Measurements from ENCODE around the gene GAS2. TPM values are rescaled to one million over a fixed set of nuclear protein-coding genes. Genes with fewer than 3 reads are reported as not detected.

The GAS2 gene
- total RNA-seq, 1 donor from 2014 or later = 14.3 TPM

DNA sequence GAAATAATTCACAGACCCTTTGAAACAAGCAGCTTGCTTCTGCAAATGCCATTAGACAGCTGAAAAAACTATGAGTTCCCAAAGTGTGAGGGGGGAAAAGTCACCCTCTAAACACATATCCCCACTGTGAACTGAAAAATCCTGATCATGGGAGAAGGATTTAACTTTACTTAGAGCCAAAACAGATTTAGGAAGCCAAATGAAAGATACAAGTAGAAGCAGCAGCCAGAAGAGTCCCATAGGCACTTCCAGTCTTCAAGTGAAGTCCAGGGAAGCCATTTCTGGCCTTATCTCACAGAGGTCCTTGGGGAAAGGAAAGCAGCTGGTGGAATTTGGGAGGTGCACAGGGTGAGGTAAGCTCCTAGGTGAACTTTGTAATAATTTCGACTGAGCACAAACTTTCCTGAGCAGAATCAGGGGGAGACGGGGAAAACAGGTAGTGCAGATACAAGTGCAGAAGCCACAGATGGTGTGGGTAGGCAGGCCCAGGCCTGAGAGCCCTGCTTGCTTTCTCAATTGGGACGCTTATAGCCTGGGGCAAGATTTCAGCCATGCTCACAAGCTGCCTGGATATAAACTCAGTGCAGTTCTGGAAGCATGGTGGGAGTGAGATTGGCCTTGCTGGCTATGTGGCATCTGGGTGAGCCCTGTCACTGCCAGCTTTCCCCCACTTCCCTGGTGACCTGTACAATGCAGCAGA, 44.8 kb downstream of the GAS2 start:
- no peak for DNase-seq (ENCODE audit: low spot score)
- intact Hi-C loops (cut with DNase I) = no loop called here

DNA sequence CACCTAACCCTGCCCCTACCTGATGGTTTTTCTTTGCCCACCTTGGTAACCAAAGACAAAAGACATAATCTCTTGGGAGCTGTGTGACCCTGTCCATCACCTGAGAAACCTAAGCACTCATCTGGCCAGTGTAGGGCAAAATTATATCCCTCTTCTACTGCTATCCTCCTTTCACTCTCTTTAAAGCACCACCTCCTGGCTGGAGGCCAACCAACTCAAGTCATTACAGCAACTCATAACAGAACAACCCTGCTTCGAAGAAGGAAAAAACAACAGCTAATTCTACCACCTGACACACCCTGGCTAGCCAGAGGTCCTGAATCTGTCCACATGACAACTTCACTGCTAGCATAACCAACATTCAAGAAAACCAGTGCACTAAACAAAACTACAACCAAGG, 45.5 kb downstream of the GAS2 start:
- intact Hi-C loops (cut with DNase I) = no loop called here
- DNase-seq (ENCODE audit: low spot score) = no peak

DNA sequence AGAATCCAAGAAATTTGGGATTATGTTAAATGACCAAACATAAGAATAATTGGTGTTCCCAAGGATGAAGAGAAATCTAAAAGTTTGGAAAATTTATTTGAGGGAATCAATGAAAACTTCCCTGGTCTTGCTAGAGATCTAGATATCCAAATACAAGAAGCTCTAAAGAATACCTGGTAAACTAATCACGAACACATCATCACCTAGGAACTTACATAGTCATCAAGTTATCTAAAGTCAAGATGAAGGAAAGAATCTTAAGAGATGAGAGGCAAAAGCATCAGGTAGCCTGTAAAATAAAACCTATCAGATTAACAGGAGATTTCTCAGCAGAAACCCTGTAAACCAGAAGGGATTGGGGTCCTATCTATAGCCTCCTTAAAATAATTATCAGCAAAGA, 46.9 kb downstream of the GAS2 start:
- intact Hi-C loops (cut with DNase I) = no loop called here
- no peak for DNase-seq (ENCODE audit: low spot score)

DNA sequence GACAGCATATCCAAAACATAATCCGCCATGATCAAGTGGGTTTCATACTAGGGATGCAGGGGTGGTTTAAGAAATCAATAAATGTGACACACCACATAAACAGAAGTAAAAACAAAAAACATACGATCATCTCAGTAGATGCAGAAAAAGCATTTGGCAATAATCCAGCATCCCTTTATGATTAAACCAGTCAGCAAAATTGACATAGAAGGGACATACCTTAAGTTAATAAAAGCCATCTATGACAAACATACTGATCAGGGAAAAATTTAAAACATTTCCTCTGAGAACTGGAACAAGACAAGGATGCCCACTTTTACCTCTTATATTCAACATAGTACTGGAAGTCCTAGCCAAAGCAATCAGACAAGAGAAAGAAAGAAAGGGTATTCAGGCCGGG, 49.6 kb downstream of the GAS2 start:
- intact Hi-C loops (cut with DNase I) = no loop called here
- no peak for DNase-seq (ENCODE audit: low spot score)

DNA sequence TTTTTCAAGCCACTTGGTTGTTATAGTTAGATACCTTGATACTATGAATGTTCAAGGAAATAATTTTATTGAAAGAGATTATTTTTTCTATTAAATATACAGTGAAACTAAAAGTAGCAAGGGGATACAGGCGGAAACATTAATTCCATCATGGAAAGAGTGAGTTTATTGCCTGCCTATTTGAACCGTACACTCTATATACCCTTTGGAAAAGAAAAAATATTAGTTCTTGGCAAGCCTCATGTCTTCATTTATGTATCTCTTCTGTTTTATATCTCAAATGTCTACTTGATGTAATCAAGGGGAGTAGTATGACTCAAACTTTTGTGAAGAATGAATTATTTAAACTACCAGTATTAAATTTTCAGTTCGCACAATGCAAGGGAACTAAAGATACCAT, 54.0 kb downstream of the GAS2 start:
- intact Hi-C loops (cut with DNase I) = no loop called here
- no peak for DNase-seq (ENCODE audit: low spot score)

DNA sequence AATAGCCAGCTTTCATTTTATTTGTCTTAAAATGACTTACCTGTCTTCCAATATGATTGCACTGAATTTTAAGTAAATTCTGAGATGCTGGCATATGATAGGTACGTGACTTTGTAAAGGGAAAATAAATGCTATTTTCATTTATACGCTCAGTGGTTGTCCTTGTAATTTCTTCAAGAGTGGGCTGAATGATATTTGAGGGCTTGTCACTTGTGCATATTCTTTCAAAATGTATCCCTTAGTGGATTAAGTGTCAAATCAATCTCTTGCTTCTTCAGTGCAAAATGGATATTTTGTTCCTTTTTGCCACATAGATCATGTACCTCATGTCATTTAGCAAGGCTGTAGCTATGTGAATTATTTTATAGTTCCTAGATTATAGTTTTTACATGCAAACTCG, 56.9 kb downstream of the GAS2 start:
- DNase-seq (ENCODE audit: low spot score) = no peak
- intact Hi-C loops (cut with DNase I) = no loop called here

DNA sequence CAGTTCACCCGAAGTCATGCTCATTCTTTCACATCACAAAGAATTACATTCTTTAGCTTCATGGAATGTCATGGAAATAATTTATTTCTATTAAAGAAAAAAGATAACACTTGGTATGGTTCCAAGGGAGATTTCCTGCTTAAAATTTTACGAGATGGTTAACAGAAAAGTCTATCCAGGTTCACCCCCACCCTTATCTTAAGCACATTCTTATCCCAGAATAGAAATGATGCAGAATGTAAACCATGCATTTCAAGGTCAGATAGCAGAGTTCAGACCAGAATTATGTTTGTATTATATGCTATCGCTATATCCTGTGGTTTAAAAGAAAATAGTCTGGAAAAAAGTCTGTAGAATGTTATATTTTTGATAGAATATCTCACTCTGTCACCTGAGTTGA, 58.7 kb downstream of the GAS2 start:
- intact Hi-C loops (cut with DNase I) = loop anchor here (5.0 kb wide), 1 partner anchor 53 kb away; no protein-coding TSS in a partner anchor
- no peak for DNase-seq (ENCODE audit: low spot score)

DNA sequence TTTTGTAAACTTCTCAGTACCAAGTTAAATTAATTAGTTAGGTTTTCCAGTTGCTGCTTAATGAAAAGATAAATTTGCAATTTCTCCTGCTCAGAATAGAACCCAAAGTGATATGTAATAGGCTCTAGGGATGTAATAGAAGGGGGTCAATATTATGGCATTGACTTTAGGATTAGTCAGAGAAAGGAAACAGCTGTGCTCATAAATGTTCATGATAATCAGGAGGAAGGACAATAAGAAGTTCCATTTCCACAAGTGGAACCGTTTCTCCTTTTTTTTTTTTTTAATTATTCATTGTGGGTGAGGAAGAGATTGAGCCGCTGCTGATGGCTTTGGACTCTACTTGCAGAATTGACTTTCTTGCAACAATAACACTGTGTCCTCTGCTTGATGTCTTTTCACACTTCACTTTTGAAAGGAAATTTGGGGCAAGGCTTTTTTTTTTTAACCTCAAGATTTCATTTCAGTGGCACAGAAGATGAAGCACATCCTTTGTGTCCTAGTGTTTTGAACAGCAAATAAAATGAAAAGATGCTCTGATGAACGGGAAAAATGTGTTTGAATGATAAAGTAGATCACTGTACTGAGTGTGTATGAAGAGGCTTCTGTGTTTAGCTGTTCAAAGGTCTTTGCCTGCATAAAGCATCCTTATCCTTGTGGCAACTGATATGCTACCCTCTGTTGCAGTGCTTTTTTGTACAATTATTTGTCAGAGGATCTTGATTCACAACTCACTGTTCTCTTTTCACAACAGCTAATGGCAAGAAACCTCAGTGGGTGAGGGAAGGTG, 62.4 kb downstream of the GAS2 start:
- intact Hi-C loops (cut with DNase I) = loop anchor here (5.0 kb wide), 1 partner anchor 56 kb away; no protein-coding TSS in a partner anchor
- DNase-seq (ENCODE audit: low spot score) = no peak

DNA sequence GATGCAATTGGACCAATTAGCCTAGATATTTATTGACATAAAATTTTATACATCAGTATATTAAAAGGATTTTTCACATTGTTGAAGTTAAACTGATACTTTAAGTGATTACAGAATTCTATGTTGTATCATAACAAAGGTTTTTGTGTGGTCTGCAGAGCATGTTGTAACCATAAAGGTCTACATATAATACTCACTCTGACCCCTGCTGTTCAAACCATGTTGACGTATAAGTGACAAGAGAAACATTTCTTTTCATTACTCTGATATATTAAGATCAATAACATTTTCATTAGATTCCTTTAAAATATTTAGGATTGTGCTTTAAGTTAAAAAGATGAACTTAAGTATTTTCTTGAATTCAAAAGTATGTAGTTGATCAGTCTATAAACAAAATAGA, 63.9 kb downstream of the GAS2 start:
- no peak for DNase-seq (ENCODE audit: low spot score)
- intact Hi-C loops (cut with DNase I) = no loop called here

DNA sequence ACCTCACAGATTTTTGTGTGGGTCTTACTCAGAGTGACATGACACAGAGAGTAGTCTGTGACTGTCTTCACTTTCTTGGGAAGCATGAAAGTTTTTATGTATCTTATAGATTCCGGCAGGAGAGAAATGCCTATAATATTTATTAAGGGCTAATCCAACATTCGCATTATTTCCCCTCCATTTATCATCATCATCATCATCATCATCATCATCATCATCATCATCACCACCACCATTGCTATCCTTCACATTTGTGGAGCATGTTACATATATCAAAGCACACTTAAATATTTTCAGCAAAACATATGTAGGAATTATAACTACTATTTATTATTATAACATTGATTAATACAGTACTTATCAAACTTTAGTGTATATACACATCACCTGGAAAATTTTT, 66.2 kb downstream of the GAS2 start:
- intact Hi-C loops (cut with DNase I) = no loop called here
- no peak for DNase-seq (ENCODE audit: low spot score)

DNA sequence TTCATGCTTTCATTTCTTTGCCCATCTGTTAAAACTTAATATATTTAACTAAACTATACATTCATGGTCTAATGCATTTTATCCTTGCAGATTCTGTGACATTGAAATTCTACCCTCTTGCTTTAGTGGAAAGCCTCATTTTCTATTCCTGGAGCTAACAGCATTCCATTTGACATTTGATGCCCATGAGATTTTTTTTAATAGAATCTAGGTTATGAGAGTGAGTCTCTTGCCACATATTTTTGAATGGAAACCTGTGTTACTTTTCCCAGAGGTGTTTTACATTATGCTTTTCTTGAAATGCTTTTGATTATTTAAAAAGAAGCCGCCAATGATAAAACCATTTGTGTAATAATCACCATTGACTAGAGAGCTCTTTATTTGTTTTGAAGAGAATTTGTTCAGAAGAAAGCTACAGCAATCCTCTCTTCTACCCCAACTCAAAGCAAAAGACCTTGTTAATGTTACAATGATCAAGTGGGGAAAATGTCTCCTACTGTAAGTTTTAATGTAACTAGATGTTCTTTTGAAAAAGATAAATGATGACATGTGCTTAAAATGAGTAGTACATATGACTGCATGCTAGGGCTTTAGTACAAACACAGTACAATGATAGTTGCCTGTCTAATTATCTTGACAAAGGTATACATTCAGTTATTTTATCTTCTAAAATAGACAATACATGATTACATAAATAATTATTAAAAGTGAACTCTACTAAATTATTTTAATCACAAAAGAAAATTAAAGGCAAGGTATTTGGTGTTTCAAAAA, 67.3 kb downstream of the GAS2 start:
- DNase-seq (ENCODE audit: low spot score) = no peak
- intact Hi-C loops (cut with DNase I) = no loop called here

DNA sequence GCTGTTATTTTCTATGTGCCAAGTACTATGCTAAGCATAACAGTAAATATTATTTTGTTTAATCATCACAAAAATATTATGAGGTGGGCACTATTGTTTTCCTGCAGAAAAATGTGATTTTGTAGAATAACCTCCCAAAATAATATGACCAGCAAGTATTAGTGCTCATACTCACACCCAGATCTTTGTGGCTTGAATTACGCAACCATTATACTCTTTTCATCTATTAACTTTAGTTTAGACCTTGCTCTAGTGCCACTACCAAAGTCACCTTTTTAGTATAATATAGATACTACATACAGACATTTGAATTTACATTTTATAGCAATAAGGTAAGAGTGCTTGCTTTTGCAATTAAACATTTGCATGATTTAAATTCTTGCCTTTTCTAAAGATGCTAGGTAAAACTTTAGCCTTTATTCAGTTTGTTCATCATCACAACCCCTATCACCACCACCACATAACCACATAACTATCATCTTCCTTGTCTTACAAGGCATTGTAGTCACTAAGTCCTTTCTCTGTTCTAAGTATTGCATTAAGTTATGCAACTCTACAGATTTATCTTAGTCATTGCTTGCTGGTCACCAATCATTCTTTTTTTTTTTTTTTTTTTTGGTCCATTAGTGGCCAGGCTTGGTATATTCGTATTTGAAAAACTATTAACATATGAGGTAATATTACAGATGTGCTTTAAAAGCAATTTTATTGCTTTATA, 68.4 kb downstream of the GAS2 start:
- intact Hi-C loops (cut with DNase I) = no loop called here

DNA sequence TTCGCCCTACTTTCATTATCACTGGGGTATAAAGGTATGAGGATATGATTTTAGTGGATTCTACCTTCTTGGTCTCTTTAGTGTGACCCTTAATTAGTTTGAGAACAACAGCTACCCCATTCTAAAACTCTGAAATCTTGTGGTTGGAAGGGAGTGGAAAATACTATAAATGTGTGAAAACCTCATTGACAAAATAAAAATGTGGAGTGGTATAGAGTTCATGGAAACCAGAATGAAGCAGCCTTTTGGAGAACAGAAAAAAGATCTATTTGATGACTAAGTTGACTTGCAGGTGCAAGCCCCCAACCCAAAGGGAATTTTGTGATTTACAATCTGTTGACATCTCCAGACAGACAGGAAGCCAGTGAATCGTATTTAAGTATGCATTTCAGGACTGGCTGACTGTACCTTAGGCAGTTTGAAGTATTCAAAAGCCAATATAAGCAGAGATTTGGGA, 75.8 kb downstream of the GAS2 start:
- intact Hi-C loops (cut with DNase I) = no loop called here
- DNase-seq (ENCODE audit: low spot score) = no peak

More for the DNA sequence above, 68.4 kb downstream of the GAS2 start:
- no peak for DNase-seq (ENCODE audit: low spot score)

DNA sequence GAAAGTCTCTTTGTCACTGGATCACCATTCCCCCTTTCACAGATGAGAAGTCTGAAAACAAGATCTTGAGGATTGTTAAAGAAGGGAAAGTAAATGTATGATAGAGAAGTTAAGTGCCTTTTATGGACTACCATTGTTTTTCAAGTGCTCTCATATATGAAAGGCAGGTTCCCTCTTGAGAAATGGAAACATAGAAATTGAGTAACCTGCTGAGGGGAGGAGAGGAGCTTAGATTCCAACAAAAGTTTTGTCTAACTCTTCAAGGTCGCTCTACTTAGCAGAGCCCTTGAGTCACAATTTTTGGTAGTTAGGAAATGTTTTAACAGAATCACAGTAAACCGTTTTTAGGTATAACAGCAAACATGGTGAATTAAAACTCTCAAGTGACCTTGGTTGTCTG, 83.1 kb downstream of the GAS2 start:
- intact Hi-C loops (cut with DNase I) = no loop called here
- DNase-seq (ENCODE audit: low spot score) = no peak

DNA sequence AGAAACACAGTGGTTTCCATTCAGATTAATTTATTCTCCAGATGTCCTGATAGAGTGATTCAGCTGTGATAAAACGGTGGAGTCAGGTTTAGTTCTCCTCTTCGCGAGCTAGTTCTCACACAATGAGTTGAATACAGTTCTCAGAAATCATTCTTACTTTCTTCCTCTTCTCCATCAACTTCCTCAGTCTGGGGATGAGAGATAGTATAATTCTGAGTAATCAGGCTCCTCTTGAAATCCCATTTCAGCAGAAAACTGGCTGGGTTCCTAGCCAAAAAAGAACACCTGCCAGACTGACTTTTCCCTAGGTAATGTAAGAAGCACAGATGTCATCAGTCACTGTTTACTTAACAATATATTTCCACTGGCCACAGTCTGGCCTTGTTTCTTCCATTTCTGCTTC, 86.5 kb downstream of the GAS2 start:
- DNase-seq (ENCODE audit: low spot score) = no peak
- intact Hi-C loops (cut with DNase I) = no loop called here

DNA sequence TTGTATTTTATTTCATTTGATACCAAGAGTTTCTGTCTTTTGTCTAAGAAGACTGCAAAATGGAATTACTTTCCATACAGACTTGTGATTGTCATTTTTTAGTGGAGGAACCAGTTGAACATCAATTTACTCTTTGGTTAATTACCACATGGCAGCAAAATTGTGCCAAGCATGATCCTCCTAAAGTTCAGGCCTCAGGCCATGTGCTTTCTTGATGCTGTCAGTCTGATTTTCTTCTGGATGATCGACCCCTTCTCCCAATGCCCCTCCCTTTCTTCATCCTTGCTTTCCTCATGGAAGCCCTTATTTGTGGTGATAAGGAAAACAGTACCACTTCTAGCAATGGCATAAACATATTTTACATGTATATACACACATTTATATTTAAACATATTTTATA, 87.0 kb downstream of the GAS2 start:
- DNase-seq (ENCODE audit: low spot score) = no peak
- intact Hi-C loops (cut with DNase I) = no loop called here

DNA sequence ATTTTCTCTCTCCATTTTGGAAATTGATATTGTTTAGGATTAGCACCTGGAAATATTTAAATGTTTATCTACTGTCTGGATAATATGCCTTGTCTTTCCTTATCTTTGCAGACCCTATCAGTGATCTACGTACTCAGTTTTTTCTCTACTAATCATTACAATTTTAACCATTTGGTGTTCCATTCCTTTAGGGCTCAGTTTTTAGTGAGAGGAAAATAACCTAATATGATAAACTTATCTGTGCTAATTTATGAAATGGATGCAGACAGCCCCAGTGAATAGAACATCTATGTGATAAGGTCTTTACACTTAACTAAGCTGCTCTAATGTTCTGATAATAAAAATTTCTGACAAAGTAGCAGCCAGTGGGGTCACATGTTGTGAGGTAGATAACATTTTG, 94.7 kb downstream of the GAS2 start:
- intact Hi-C loops (cut with DNase I) = no loop called here
- no peak for DNase-seq (ENCODE audit: low spot score)

DNA sequence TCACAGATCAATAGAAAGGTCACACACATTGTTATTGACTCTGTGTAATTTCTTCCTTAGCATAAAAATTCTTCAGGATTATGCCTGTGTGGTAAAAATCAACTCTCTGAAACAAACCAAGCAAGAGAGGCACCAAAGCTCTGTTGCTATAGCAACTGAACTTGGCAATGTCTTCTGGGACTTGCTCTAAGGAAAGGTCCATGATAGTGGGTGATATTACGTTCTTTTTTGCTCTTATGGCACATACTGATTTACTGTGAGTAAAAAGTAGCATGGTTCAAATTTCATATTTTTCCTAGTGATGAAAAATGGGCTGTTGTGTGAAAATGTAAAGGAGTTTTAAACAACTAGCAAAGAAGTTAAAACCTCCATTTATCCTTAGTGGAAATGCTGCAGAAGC, 96.8 kb downstream of the GAS2 start:
- intact Hi-C loops (cut with DNase I) = no loop called here
- no peak for DNase-seq (ENCODE audit: low spot score)

DNA sequence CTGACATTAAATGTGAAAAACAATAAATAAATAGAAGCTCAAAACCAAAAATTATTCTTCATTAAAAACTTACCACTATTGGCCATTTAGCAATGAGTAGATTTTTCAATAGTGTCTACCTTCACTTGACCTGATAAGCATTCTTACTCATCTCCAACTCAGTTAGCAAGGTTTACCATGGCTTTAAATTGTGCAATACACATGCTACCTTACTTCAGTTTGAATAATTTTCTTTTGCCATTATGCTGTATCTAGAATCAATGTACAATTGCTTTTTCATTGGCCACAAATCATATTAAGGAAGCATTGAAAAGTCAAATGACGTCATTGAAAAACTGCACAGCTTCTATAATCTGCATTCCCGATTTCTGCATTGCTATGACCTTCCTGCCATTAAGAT, 98.3 kb downstream of the GAS2 start:
- no peak for DNase-seq (ENCODE audit: low spot score)
- intact Hi-C loops (cut with DNase I) = no loop called here

DNA sequence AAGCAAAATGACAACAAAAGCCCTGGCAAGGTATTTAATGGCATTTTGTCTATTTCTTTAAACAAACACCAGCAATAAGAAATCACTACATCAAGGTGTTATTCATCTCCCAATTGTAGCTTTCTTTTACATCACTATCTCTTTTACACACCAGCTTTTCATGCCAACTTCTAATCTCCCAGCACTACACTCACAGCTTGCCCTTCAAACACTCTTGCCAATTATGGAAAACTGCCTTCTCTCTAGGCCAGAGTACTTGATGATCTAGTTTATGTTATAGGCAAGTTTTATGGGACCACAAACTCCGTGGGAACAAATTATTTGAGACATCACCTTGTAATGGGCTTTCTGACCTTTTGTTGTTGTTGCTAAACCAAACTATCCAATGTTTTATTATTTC, 101.9 kb downstream of the GAS2 start:
- intact Hi-C loops (cut with DNase I) = no loop called here
- DNase-seq (ENCODE audit: low spot score) = no peak

Measured in cardiac septum (tissue), 1 donor.